ENCODE results near the gene DISC1.

Gene DISC1

DNA sequence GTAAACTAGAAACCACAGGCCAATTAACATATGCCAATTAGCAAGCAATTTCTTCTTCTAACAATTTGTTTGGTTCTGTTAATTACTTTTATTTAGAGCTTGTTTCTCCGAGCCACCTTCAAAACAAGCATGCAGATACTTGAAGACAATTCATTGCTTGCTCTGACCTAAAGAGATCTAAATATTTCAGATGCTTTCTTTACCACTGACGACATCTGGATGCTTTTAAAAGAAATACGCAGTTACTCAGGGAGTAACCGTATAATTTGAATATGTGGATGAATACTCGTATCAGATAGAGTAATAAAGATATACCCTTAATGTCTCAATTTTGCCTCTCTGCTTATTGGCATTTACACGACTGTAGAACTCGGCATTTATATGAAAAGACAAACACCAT, 390.0 kb downstream of the DISC1 start:
- DNase-seq = no peak

DNA sequence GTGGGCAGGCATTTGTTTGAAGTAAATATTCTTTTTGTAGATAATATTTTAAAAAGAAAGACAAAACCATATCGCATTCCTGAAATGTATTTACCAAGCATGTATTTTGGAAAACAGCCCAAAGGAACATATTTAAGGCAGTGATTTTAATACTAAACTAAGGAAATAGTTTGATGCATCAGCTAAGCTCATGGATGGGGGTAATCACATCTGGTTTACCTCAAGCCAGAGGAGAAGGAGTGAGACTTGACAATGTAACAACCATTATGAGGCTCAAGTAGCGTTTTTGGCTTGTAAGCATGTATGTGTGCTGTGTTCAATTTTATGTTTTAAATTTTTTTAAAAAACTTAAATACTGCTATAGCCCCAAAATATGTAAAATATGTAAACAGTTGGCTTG, 390.5 kb downstream of the DISC1 start:
- DNase-seq = no peak

DNA sequence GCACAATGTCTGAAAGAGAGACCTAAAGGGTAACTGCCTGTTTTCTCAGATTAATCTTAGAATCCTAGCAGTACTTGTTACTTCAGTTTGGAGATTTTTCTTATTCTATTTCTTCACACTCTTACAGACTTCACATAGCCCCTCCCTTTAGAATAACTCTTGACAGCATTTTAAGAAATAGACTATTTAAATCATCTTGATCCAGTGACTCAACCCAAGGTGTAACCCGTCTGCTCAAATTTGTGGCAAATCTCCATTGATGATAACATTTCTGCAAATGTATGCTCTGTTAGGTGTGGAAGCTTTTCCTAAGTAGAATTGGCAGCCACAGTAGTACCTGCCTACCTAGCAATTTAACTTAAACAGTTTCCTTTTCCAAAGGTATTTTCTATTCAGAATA, 391.2 kb downstream of the DISC1 start:
- no peak for DNase-seq

DNA sequence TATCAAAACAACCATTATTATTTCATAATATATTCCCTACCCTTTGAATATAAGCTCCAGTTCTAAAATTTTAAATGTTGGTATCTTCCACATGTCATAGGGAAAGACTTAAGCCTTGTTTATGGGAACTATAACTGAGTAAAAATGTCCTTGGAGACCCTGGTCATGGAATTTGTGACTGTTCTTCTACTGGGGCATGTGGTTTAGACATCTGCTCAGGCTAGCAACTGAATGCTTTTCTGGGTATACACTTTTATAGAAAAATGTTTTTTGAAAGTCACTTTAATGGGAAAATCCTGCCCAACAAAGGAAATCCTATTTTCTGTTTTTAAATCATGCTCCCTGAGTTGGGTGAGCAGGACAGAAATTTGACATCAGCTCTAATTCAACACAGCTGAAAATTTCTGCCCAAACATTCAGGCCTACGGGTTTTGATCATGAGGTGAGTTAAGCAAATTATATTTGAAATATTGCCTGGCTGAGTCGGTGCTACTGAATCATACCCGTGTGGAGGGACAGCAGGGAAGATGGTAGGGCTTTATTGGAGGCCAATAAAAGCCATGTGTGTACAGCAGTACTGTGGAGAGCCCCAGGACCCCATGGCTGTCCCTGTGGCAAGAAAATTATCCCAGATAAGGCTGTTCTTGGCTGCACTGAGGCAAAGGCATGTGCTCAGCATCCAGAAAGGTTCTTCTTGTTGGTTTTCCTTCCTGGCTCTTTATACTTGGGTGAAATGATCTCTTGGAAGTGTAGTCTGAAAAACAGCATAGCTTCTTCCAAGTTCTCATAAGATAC, 391.8 kb downstream of the DISC1 start:
- no peak for DNase-seq

DNA sequence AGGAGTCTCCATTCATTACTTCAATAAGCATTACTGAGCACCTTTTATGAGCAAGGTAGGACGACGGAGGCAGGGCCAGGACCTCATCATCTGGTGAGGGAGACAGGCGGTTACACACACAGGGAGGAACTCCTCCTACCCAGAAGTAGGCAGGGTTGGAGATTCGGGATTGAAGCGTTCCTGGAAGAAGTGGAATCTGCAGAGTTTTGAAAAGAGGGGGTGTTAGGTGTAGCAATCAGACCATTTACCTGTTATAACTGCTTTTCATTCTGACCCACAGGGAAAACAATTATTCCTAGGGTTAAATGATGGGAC, 392.4 kb downstream of the DISC1 start:
- DNase-seq = no peak

DNA sequence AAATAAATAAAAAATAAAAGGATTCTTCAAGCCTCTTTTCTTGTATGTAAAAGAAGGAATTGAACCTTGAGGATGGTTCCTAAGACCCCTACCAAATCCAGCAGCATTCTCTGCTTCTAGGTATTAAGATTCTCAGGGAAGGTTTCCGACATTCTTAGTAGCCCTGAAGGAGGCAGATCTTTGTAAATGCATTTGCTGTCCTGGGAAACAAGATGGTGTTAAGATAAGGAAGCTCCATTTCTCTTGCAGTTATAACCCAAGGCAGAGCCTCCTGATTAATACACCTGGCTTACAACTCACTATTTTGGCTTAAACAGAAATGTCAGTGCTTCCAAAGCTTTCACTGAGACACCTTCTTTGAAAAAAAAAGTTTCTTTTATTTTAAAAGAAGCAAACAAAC, 393.8 kb downstream of the DISC1 start:
- no peak for DNase-seq

DNA sequence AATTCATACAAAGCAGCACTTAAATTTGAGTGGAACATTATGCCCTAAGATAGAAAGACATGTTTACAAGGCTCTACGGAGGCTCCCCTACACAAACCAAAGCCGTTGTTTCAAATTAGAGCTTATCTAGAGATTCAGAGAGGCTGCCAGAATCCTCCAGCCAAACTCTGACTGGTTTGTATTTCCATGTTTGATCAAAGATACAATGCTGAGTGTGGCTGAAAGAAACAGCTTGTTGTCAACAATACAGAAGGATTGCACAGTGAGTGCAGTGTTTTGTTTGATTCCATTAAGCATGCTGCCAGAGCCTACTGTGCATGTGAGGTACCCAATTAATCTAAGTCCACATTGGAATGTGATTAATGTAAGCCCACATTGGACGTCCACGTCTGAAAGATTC, 402.7 kb downstream of the DISC1 start:
- no peak for DNase-seq

DNA sequence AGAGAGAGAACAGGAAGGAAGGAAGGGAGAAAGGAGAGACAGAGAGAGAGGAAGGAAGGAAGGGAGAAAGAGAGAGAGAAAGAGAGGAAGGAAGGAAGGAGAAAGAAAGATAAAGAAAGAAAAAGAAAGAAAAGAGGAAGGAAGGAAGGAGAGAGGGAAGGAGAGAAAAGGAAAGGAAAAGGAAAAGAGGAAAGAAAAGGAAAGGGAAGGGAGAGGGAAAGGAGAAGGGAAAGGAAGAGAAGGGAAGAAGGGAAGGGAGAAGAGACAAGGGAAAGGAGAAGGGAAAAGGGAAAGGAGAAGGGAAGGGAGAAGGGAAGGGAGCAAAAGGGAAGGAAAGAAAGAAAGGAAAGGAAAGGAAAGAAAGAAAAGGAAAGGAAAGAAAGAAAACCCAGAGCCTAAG, 404.6 kb downstream of the DISC1 start:
- DNase-seq = no peak

DNA sequence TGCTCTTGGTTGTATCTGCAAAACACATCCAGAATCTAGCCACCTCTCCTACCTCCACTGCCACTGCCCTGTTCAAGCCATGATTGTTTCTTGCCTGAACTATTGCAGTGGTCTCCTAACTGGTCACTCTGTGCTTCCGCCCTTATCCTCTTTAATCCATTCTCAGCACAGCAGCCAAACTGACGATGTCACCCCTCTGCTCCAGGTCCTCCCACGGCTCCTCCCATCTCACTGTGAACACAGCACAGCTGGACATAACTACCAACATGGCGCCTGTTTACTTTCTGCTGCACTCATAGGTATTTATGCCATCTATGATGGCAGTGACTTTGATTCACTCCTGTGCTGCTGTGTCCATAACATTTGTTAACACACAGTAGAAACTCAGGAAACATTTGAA, 406.7 kb downstream of the DISC1 start:
- DNase-seq = no peak

DNA sequence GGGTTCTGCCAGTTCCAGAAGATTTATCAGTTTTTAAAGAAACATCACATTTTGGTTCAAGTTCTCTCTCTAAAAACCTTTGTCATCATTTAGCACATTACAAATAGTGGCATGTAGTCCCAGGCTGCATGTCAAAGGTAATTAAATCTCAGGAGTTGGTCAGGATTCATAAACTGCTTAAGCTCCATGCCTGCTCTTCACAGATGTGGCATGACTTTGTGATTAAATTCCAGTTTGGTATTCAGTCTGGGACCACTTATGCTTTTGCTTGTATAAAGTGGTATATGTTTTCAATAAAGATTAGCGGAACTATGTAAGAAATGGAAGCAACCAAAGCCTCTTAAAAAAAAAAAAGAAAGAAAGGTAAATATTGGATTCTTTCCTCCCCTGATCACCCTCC, 408.0 kb downstream of the DISC1 start:
- no peak for DNase-seq

DNA sequence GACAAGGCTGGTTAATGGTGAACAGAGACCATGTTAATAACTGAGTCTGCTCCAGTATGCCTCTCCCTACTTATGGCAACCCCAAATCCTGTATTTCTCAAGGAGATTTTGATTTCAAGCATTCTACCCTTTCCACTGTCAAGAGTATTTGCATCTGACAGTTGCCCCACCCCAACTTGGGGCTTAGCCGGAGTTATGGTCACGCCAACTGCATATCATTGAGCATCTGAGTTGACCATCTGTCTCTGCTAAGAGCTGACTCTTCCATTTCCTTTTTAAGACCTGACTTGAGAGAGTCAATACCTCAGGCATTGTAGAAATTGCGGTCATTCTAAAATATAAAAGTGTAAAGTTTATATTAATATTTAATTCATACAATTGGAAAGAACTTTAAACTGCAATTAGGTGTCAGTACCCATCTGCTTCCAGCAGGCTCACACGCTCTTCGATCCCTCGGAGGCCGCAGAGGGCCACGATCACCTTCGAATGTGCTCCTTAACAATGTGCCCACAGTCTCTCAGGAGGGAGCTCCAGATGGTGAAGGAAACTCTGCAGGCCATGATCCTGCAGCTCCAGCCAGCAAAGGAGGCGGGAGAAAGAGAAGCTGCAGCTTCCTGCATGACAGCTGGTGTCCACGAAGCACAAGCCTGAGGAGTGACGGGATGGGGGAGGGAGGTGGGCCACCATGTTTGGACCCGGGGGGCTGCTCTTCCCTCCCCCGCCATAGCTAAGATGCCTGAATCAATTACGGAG, 409.8 kb downstream of the DISC1 start:
- no peak for DNase-seq

DNA sequence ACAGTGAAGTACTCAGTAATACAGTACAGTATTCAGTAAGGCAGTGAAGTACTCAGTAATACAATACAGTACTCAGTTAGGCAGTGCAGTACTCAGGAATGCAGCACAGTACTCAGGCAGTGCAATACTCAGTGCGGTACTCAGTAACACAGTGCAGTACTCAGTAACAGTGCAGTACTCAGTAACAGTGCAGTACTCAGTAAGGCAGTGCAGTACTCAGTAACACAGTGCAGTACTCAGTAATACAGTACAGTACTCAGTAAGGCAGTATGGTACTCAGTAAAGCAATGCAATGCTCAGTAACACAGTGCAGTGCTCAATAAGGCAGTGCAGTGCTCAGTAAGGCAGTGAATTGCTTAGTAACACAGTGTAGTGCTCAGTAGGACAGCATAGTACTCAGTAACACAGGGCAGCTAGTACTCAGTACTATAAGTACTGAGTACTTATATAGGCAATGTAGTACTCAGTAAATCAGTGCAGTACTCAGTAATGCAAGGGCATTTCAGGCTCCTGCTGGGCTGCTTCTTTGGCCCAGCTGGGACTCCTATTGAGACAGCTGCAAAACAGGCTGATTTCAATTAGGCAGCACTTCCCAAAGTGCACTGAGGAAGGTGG, 411.3 kb downstream of the DISC1 start:
- DNase-seq = no peak

DNA sequence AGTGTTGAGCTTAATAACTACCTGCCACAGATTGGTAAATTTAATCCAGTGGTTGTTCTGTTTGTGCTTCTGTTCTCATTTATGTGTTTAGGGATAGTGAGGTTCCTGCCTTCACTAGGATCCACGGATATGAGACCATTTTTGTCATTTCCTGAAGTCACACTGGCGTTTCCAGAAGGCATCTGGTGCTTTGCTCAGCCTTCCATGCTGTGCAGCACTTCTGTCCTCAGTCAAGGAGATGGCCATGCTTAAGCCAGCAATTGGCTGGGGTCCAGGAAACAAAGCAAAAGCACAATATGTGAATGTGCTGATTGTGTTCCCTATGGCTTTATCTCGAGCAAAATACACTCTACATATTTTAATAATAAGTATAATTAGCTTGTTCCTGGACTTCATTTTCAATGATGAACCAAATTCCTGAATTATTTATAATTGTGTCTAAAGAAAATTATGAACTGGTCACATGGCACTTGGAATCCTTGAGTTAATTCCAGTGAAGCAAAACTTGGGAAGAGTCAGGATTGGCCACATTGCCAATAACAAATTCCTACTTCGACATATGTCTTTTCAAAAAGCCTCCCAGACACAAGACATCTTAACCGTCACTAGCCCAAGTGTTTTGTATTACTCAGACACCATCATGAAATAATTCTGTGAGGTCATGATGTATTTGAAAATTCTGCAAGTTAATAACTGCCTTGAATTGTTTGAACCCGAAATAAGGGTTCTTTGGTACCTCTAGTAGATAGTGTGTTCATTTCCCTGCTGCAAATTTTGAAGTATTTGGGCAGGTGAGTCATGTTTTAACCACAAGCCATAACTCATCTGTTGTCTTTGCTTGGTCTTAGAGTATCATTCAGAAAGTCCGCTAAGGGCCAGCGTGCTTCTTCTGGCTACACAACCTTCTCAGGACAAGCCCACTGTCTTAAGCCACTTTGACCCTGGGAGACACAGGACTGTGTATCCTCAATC, 412.4 kb downstream of the DISC1 start:
- DNase-seq = no peak

DNA sequence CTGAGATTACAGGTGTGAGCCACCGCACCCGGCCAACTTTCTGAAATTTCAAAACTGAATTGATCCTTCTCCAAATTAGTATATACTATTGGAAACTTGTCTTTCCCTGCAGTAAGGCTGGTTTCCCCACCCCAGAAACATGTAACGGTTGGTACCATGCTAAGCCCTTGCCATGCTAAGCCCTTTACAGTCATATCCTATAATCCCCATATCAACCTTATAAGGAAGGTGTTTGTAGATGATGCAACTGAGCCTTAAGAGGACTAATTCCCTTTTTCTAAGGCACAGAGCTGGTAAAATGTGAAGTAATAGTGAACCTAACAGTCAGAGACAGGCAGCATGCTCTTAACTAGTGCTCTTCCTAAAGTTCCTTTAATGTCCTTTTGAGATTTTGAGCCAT, 413.7 kb downstream of the DISC1 start:
- DNase-seq = no peak

DNA sequence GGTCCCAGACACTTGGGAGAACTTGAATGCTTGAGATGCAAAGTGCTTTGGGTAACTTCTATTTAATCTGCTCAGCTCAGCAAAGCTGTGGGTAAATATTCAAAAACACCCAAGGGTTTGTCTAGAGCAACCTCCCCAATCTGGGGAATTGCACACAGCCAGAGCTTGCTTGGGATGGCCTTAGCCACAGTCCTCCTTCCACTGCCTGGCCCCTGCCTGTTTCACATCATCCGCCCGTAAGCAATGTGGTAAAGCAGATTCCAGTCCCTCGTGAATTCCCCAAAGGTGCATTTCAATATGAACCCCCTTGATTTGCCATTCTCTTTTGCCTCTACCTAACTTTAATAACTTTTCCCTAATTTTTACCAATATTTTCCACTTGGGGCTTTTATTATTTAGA, 418.1 kb downstream of the DISC1 start:
- no peak for DNase-seq

DNA sequence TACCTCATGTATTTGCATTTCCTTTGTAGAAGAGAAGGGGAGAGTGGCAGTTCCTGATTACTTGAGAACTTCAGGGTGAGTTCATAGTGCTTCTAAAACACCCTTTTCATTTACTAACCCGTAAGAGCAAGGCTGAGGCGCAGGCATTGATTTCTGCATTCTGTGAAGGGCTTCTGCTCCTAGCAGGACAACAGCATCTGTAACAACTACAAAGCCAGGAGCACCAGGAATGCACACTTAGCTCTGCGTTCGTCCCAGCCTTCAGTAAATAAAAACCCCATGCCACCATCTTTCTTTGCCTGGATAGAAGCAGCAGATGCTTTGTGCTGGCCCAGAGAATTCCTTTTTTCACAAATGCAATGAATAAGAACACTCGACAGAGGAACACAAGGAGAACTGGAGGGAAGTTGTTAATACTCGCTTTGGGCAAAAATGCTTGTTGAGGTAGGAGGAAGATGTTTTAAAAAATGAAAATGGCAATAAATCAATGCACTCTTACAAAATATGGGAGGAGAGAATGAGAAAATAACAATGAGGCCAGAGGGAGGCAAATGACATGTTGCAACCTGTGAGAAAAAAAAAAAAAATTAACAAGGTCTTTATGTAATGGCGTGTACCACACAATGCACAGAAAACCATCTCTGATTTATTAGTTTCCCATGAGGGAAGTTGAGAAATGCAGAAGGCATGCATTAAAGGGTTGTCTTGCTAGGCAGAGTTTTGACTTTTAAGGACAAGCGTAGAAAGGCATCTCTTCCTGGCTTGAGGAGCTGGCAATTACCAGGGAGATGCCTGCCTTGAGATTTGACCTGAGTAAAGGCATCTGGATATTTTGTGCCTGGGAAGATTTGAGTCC, 418.8 kb downstream of the DISC1 start:
- no peak for DNase-seq

DNA sequence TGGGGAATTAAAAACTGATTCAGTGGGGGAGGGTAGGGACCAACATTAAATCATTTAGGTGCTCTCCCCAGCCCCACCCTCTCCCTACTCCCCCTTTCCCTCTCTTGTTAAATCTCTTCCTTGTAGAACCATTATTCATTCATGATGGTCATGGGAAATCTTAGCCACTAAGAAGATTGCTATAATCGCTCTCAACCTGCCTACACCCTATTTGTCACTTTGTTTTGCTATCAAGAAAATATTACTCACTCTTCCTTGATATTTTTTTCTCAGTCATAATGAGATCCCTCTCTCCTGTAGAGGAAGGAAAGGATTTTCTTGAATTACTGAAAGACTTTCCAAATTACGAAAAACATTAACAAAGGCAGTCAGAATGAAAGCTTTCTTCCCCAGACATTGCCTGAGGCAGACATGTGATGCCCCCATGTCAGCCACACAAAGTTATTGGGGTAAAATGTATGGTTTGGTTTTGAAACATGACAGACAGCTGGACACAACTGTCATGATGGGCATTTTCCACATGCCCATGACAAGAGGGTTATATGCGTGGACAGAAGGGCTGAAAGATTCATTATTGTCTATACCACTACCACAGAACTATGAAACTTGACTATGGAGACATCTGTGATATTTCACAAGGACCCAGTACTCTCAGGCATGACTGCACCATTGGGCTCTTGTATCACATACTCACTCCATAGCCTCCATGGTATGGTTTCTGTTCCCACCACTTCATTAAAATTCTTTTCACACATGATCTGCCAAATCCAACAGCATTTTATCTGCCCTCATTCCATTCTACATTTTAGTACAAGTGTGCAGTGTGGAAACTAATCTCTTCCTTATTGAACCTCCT, 420.1 kb downstream of the DISC1 start:
- no peak for DNase-seq

DNA sequence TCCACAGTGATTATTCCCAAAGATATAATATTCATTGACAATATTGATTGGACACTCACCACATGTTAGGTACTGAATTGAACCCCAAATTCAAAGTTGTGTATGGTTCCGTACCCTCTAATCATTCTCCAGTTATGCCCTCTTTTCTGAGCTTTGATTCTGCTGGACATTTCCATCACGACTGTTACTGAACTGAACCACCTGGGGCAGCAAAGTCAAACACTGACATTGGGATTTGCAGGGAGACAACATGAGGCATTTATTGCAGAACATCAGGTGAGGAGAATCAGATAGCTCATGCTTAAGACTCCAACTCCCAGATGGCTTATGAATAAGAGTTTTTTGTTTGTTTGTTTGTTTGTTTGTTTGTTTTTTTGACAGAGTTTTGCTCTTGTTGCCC, 420.9 kb downstream of the DISC1 start:
- no peak for DNase-seq

DNA sequence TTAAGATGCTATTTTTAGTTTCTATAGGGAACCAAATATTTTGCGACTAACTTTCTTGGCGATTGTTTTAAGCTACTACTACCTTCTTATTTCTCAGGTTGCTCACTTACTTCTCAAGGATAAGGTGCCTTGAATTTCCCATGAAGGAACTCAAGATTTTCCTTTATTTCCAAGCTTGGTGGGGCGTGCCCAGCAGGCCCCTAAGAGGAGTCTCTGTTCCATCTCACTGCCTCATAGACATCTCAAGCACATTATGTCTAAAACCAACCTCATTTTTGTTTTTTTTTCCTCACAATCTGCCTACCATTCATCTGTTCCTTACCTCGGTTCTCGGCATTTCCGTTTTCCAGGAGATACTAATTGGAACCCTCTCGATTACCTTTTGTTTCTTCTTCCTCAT, 421.9 kb downstream of the DISC1 start:
- DNase-seq = no peak

DNA sequence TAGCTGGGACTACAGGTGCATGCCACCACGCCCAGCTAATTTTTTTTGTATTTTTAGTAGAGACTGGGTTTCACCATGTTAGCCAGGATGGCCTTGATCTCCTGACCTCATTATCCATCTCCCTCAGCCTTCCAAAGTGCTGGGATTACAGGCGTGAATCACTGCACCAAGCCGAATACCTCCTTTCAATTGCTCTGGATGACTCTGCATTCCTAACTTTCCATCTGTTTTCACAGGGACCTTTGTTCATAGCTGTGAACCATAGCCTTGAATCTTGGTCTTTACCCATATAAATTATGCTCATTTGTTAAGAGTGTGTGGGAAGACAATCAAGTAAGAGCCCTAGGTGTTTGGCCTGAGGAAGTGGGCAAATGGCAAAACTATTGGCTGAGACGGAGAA, 422.7 kb downstream of the DISC1 start:
- DNase-seq = no peak

DNA sequence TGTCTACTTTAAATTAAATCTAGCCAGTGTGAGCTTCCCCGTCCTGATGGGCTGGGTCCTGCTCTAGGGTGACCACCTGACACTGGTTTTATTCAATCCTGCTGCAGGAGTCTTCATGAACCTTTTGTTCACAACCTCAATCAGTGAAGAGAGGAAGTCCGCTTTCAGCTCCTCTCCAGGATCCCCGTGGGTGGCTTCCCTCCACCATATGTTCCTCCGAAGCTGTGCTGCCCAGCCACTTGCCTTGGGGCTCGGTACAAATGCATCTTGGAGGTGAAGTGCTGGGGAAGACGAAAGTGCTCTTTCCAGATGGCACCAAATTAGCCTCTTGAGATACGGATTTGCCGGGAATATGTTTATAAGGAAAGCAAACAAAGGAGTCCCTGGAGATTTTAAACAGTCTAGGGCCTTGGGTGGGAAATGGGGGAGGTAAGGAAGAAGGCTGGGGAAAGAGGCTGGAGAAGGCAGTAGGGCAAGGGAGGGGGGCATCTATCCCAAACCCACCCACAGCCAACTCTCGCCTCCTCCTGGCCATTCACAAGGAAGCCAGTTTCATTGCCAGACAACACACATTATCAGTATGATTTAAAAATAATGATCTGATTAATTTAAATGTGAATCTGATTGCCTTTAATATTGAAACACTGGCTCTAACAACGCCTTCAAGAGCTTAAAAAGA, 430.8 kb downstream of the DISC1 start:
- DNase-seq = no peak

Data from NCI-H226 (cell line).